Panc1 (cell line): ENCODE data around the gene TEX14. TPM values are rescaled to one million over a fixed set of nuclear protein-coding genes. Genes with fewer than 3 reads are reported as not detected.

Experiments used
- ATAC-seq: fragments of 200-7000 bp; cut with Tn5 transposase; 2 replicates; pipeline ENCODE4 v1.9.1; 2020; ENCODE audit warnings: mild to moderate bottlenecking, moderate library complexity
- BruUV-seq: library from RNA; stranded (reverse); fragments of 400-500 nt; replicated peaks from 2 replicates; lab custom pipeline; 2021; lab: Mats Ljungman, UMichigan
- CTCF ChIA-PET: fragments of 300-600 bp; sonication (Branson Sonifier 250); formaldehyde crosslinking; loops from one replicate; lab custom pipeline; 2022; ENCODE audit warnings: antibody characterized with exemption; lab: Charles Lee
- POLR2A ChIA-PET: fragments of 300-600 bp; sonication (Branson Sonifier 250); formaldehyde crosslinking; loops from one replicate; lab custom pipeline; 2022; ENCODE audit warnings: antibody characterized with exemption; lab: Charles Lee
- DNase-seq: peaks from one replicate; pipeline ENCODE4 v3.0.0-alpha.2; 2010; ENCODE audit warnings: low read depth, low spot score
- H3K27ac ChIP-seq: 2 replicates; pipeline ENCODE4 v1.5.1; 2011; ENCODE audit warnings: mild to moderate bottlenecking, low read length, inconsistent platforms
- H3K27me3 ChIP-seq: fragments of 200-500 bp; sonication (Bioruptor generic); 2 replicates; pipeline ENCODE4 v1.6.0; 2014; ENCODE audit warnings: low read length, inconsistent platforms; ENCODE audit not compliant: control insufficient read depth, insufficient read depth
- H3K36me3 ChIP-seq: fragments of 200-500 bp; sonication (Bioruptor generic); 2 replicates; pipeline ENCODE4 v1.5.1; 2014; ENCODE audit warnings: inconsistent platforms, mild to moderate bottlenecking, low read length, moderate library complexity; ENCODE audit not compliant: control insufficient read depth, insufficient read depth
- H3K4me1 ChIP-seq: 2 replicates; pipeline ENCODE4 v1.5.1; 2011; ENCODE audit warnings: inconsistent platforms, mild to moderate bottlenecking, low read length, moderate library complexity; ENCODE audit not compliant: control insufficient read depth, insufficient read depth
- H3K4me3 ChIP-seq, 2 experiments: 2 replicates each; pipeline ENCODE4 v1.5.1; 2011 to 2012; ENCODE audit warnings: low read depth in 2 of 2, low read length in 2 of 2, mild to moderate bottlenecking in 2 of 2, inconsistent platforms in 1 of 2, moderate library complexity in 1 of 2
- H3K9me3 ChIP-seq: fragments of 200-500 bp; sonication (Bioruptor generic); 2 replicates; pipeline ENCODE4 v1.5.1; 2014; ENCODE audit warnings: low read depth, mild to moderate bottlenecking, inconsistent platforms, low read length, moderate library complexity; ENCODE audit not compliant: control insufficient read depth, insufficient read depth
- POLR2AphosphoS5 ChIP-seq: IDR thresholded peaks from 2 replicates; pipeline ENCODE4 v1.6.1; 2012; ENCODE audit warnings: mild to moderate bottlenecking, low read depth, low read length, moderate library complexity
- SIN3A ChIP-seq: IDR thresholded peaks from 2 replicates; pipeline ENCODE4 v1.6.1; 2012; ENCODE audit warnings: low read depth, mild to moderate bottlenecking, low read length, moderate library complexity, borderline replicate concordance; ENCODE audit not compliant: insufficient read depth
- TCF7L2 ChIP-seq: IDR thresholded peaks from 2 replicates; pipeline ENCODE4 v1.6.1; 2011; ENCODE audit warnings: mild to moderate bottlenecking, low read depth, low read length, inconsistent platforms
- in situ Hi-C: cut with HindIII; loops from 2 replicates; pipeline ENCODE4 v1.10.0; 2016; ENCODE audit warnings: low sequenced_read_pairs, low pct_unique_long_range_greater_than_20kb
- intact Hi-C: fragments of 100-400 bp; cut with micrococcal nuclease; formaldehyde crosslinking; loops from one replicate; pipeline ENCODE4 v1.10.0; 2022; ENCODE audit not compliant: unreplicated experiment
- total RNA-seq: library from RNA; stranded (reverse); gene quantifications from one replicate; pipeline ENCODE4 v1.2.1, GENCODE V29; 2021; ENCODE audit not compliant: unreplicated experiment
- TF ChIP-seq, protein P1 (sequence below), 2 experiments: IDR thresholded peaks; 2 replicates each; pipeline ENCODE4 v1.6.1; 2011 to 2012; ENCODE audit warnings: low read depth in 2 of 2, control low read depth in 1 of 2, low read length in 1 of 2, mild to moderate bottlenecking in 1 of 2, moderate library complexity in 1 of 2; ENCODE audit not compliant: insufficient read depth in 1 of 2
- TF ChIP-seq, protein P2 (sequence below): fragments of 450-650 bp; IDR thresholded peaks from 2 replicates; pipeline ENCODE4 v1.5.1; 2017; ENCODE audit warnings: mild to moderate bottlenecking

TEX14 gene
- total RNA-seq, 1 experiment from 2014 or later = not detected

GRCh38 chr17:58643147-58643546 lies 48.7 kb downstream of the TEX14 start:
- Histone ChIP-seq H3K4me3 (no peak overlapping the region), H3K9me3 (no peaks in the 10 kb centered on the region), H3K27me3 (no peaks in the 10 kb centered on the region), H3K27ac (no peak overlapping the region), H3K36me3 (no peaks in the 10 kb centered on the region), H3K4me1 (no peaks in the 10 kb centered on the region)
- DNase-seq = no peak
- CTCF ChIA-PET = no interaction called here
- POLR2A ChIA-PET = interaction anchor here (2.1 kb wide), 1 partner anchor 11 kb away, joined by 10 read pairs; no protein-coding TSS in a partner anchor
- ATAC-seq = no peak; the same call in 1 of the 2 replicates
- intact Hi-C loops (no loop called here), in situ Hi-C loops (no loop called here)
- TF ChIP-seq, protein P1, sequence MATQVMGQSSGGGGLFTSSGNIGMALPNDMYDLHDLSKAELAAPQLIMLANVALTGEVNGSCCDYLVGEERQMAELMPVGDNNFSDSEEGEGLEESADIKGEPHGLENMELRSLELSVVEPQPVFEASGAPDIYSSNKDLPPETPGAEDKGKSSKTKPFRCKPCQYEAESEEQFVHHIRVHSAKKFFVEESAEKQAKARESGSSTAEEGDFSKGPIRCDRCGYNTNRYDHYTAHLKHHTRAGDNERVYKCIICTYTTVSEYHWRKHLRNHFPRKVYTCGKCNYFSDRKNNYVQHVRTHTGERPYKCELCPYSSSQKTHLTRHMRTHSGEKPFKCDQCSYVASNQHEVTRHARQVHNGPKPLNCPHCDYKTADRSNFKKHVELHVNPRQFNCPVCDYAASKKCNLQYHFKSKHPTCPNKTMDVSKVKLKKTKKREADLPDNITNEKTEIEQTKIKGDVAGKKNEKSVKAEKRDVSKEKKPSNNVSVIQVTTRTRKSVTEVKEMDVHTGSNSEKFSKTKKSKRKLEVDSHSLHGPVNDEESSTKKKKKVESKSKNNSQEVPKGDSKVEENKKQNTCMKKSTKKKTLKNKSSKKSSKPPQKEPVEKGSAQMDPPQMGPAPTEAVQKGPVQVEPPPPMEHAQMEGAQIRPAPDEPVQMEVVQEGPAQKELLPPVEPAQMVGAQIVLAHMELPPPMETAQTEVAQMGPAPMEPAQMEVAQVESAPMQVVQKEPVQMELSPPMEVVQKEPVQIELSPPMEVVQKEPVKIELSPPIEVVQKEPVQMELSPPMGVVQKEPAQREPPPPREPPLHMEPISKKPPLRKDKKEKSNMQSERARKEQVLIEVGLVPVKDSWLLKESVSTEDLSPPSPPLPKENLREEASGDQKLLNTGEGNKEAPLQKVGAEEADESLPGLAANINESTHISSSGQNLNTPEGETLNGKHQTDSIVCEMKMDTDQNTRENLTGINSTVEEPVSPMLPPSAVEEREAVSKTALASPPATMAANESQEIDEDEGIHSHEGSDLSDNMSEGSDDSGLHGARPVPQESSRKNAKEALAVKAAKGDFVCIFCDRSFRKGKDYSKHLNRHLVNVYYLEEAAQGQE (IDR thresholded peaks at IDR 0.05; ENCODE audit: insufficient read depth in 1 of 2, low read depth in 2 of 2, low read length in 1 of 2) = no peak
- TF ChIP-seq, protein P2, sequence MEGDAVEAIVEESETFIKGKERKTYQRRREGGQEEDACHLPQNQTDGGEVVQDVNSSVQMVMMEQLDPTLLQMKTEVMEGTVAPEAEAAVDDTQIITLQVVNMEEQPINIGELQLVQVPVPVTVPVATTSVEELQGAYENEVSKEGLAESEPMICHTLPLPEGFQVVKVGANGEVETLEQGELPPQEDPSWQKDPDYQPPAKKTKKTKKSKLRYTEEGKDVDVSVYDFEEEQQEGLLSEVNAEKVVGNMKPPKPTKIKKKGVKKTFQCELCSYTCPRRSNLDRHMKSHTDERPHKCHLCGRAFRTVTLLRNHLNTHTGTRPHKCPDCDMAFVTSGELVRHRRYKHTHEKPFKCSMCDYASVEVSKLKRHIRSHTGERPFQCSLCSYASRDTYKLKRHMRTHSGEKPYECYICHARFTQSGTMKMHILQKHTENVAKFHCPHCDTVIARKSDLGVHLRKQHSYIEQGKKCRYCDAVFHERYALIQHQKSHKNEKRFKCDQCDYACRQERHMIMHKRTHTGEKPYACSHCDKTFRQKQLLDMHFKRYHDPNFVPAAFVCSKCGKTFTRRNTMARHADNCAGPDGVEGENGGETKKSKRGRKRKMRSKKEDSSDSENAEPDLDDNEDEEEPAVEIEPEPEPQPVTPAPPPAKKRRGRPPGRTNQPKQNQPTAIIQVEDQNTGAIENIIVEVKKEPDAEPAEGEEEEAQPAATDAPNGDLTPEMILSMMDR = no peak
- TF ChIP-seq SIN3A (no peak), TCF7L2 (no peak), POLR2AphosphoS5 (no peak)
- BruUV-seq = no TSS peak

DNA sequence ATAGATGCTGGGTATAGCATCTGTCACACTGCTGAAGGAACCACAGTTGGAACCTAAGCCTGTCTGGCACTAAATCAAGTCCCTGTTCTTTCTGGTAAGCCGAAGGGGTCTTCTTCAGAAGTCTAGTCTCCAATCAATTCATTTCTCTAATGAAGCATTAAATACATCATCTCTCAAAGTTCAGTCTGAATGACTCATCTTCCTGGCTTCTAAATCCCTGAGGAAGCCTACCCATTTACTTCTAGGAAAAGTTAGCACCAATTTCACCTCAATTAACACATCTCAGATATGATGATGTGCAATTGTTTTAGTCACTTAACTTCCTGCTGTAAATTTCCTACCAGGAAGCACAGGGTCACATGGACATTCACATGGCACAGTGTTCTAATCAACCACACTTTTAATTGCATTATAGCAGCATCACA lies 49.9 kb downstream of the TEX14 start:
- no peak overlapping the region for H3K27ac ChIP-seq
- CTCF ChIA-PET = no interaction called here

More for the DNA sequence above, 49.9 kb downstream of the TEX14 start:
- Histone ChIP-seq H3K4me1 (no peaks in the 10 kb centered on the region), H3K4me3 (no peak overlapping the region), H3K27me3 (no peaks in the 10 kb centered on the region), H3K36me3 (no peaks in the 10 kb centered on the region), H3K9me3 (no peaks in the 10 kb centered on the region)
- intact Hi-C loops = no loop called here
- no peak for ATAC-seq
- in situ Hi-C loops = no loop called here
- no TSS peak for BruUV-seq
- POLR2A ChIA-PET = no interaction called here
- no peak for DNase-seq
- TF ChIP-seq, protein P1 (IDR thresholded peaks at IDR 0.05; ENCODE audit: insufficient read depth in 1 of 2, low read depth in 2 of 2, low read length in 1 of 2) = no peak
- TF ChIP-seq TCF7L2 (no peak), POLR2AphosphoS5 (no peak), SIN3A (no peak)
- TF ChIP-seq, protein P2 = no peak
